ENCODE results near the gene LTB4R.

Gene LTB4R

DNA sequence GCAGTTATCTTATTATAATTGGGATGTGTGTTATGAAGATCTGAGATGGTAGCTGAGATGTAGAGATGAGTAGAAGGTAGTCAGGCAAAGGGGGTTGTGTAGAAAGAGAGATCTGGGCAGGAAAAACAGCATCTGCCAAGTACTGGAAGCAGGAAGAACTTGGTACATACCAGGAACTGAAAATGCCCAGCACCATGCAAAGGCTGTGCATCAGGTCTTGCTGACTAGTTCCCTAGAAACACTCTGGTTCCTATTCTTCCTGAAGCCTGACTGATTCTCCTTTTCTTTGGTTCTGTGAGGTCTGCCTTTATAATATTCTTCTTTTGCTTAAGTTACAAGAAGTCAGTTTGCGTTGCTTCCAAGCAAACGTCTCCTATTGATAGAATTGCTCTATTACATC lies 50.0 kb downstream of the LTB4R start:
- Histone ChIP-seq H3K79me2 (no peaks in the 10 kb centered on the region), H2AFZ (no peak overlapping the region), H3K4me1 (peaks cover 9% of the 10 kb centered on the region), H3K36me3 (ENCODE audit: control insufficient read depth, insufficient read depth, low read length) (no peaks in the 10 kb centered on the region), H3K27me3 (ENCODE audit: control insufficient read depth, insufficient read depth, low read length) (no peaks in the 10 kb centered on the region), H3K9me3 (ENCODE audit: control insufficient read depth, low read length) (no peaks in the 10 kb centered on the region), H3K9ac (no peak overlapping the region), H3K4me3 (ENCODE audit: low read depth, low read length) (no peak overlapping the region), H3K27ac (no peak overlapping the region), H3K4me2 (ENCODE audit: low read length) (no peak overlapping the region)
- TF ChIP-seq, protein P1, sequence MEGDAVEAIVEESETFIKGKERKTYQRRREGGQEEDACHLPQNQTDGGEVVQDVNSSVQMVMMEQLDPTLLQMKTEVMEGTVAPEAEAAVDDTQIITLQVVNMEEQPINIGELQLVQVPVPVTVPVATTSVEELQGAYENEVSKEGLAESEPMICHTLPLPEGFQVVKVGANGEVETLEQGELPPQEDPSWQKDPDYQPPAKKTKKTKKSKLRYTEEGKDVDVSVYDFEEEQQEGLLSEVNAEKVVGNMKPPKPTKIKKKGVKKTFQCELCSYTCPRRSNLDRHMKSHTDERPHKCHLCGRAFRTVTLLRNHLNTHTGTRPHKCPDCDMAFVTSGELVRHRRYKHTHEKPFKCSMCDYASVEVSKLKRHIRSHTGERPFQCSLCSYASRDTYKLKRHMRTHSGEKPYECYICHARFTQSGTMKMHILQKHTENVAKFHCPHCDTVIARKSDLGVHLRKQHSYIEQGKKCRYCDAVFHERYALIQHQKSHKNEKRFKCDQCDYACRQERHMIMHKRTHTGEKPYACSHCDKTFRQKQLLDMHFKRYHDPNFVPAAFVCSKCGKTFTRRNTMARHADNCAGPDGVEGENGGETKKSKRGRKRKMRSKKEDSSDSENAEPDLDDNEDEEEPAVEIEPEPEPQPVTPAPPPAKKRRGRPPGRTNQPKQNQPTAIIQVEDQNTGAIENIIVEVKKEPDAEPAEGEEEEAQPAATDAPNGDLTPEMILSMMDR (IDR thresholded peaks at IDR 0.05) = no peak

DNA sequence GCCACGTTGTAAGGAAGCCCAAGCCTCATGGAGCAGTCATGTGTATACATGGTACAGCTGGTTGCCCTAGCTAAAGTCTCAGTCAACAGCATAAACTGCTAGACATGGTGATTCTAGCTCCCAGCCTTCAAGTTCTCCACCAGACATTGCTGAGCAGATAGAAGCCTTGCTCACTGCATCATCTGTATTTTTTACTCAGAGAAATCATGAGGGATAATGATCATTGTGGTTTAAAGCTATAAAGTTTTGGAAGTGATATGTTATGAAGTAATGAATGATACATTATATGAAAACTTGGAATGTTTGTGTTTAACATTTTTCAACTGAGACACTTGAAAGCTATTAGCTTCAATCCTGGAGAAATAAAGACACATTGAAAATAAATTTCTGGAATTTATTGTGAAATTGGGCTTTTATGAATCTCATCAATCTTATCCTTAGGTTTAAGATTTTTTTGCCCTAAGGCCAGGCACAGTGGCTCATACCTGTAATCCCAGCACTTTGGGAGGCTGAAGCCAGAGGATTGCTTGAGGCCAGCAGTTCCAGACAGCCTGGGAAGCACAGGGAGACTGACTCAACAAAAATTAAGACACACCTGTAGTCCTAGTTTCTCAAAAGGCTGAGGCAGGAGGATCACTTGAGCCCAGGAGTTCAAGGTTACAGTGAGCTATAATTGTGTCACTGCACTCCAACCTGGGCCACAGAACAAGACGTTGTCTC lies 51.1 kb downstream of the LTB4R start:
- Histone ChIP-seq H2AFZ (no peak overlapping the region), H3K36me3 (ENCODE audit: control insufficient read depth, insufficient read depth, low read length) (no peaks in the 10 kb centered on the region), H3K4me1 (peaks cover 9% of the 10 kb centered on the region), H3K27ac (no peak overlapping the region), H3K4me2 (ENCODE audit: low read length) (no peak overlapping the region), H3K9me3 (ENCODE audit: control insufficient read depth, low read length) (no peaks in the 10 kb centered on the region), H3K79me2 (no peaks in the 10 kb centered on the region), H3K9ac (no peak overlapping the region), H3K27me3 (ENCODE audit: control insufficient read depth, insufficient read depth, low read length) (no peaks in the 10 kb centered on the region), H3K4me3 (ENCODE audit: low read depth, low read length) (no peak overlapping the region)
- TF ChIP-seq, protein P1 (IDR thresholded peaks at IDR 0.05) = no peak

DNA sequence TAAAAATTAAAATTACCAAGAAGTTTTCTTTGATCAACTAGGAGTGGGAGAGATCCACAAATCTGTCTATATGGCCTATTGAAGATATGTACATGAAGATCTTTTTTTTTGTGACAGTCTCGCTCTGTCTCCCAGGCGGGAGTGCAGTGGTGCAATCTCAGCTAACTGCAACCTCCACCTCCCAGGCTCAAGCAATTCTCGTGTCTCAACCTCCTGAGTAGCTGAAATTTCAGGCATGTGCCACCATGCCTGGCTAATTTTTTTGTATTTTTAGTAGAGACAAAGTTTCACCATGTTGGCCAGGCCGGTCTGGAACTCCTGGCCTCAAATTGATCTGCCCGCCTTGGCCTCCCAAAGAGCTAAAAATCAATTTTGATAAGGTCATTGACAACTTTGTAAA lies 52.1 kb downstream of the LTB4R start:
- Histone ChIP-seq H2AFZ (no peak overlapping the region), H3K27ac (no peak overlapping the region)

DNA sequence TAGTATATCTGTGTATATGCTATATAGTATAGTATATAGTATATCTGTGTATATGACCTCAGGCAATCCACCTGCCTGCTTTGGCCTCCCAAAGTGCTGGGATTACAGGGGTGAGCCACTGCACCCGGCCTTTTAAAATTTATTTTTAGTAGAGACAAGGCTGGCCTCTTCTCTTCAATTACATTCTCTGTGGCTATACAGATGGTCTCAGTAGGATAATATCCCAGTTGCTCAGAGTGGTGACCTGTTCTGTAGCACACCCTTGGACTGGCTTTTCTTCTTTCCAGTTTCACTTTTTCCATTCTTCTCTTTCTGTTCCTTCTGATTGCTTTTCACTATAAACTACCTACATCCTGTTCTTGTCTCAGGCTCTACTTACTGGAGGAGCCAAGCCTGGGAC lies 53.5 kb downstream of the LTB4R start:
- Histone ChIP-seq H3K79me2 (no peaks in the 10 kb centered on the region), H2AFZ (no peak overlapping the region), H3K4me2 (ENCODE audit: low read length) (no peak overlapping the region), H3K27me3 (ENCODE audit: control insufficient read depth, insufficient read depth, low read length) (no peaks in the 10 kb centered on the region), H3K4me3 (ENCODE audit: low read depth, low read length) (no peak overlapping the region), H3K9me3 (ENCODE audit: control insufficient read depth, low read length) (no peaks in the 10 kb centered on the region), H3K36me3 (ENCODE audit: control insufficient read depth, insufficient read depth, low read length) (no peaks in the 10 kb centered on the region), H3K4me1 (peaks cover 13% of the 10 kb centered on the region), H3K9ac (no peak overlapping the region), H3K27ac (no peak overlapping the region)
- TF ChIP-seq, protein P1 (IDR thresholded peaks at IDR 0.05) = no peak

More for the DNA sequence above, 52.1 kb downstream of the LTB4R start:
- H3K79me2 ChIP-seq = no peaks in the 10 kb centered on the region
- peaks cover 13% of the 10 kb centered on the region for H3K4me1 ChIP-seq
- H3K4me2 ChIP-seq (ENCODE audit: low read length) = no peak overlapping the region
- no peaks in the 10 kb centered on the region for H3K36me3 ChIP-seq (ENCODE audit: control insufficient read depth, insufficient read depth, low read length)
- TF ChIP-seq, protein P1 (IDR thresholded peaks at IDR 0.05) = no peak
- H3K4me3 ChIP-seq (ENCODE audit: low read depth, low read length) = no peak overlapping the region
- H3K27me3 ChIP-seq (ENCODE audit: control insufficient read depth, insufficient read depth, low read length) = no peaks in the 10 kb centered on the region
- no peaks in the 10 kb centered on the region for H3K9me3 ChIP-seq (ENCODE audit: control insufficient read depth, low read length)
- H3K9ac ChIP-seq = no peak overlapping the region

Measured in parathyroid adenoma (tissue), 2 donors.